Ectodermal cell (in vitro differentiated cells): ENCODE data around the gene STEAP1.

Experiments
- H3K27ac ChIP-seq: 2 replicates; pipeline ENCODE4 v1.7.0; 2013; ENCODE audit warnings: mild to moderate bottlenecking, low read depth, low read length; ENCODE audit not compliant: insufficient read depth, poor library complexity, severe bottlenecking
- H3K27me3 ChIP-seq: 2 replicates; pipeline ENCODE4 v1.7.0; 2013; ENCODE audit warnings: mild to moderate bottlenecking, low read length; ENCODE audit not compliant: insufficient read depth, control insufficient read depth, poor library complexity, severe bottlenecking
- H3K36me3 ChIP-seq: one replicate; pipeline ENCODE4 v1.7.0; 2013; ENCODE audit warnings: low read length; ENCODE audit not compliant: control insufficient read depth, insufficient read depth
- H3K4me1 ChIP-seq: one replicate; pipeline ENCODE4 v1.7.0; 2013; ENCODE audit warnings: low read length; ENCODE audit not compliant: control insufficient read depth, insufficient read depth
- H3K4me3 ChIP-seq: 2 replicates; pipeline ENCODE4 v1.7.0; 2013; ENCODE audit warnings: low read depth, low read length, control low read depth; ENCODE audit not compliant: insufficient read depth
- H3K9me3 ChIP-seq: 2 replicates; pipeline ENCODE4 v1.7.0; 2013; ENCODE audit warnings: mild to moderate bottlenecking, low read length, moderate library complexity; ENCODE audit not compliant: control insufficient read depth
- WGBS, 2 experiments: methylation state at CpG; one replicate each; pipeline ENCODE4 v1.1.7; 2013; ENCODE audit warnings: missing lambda C conversion rate in 2 of 2; 5-methylcytosine and 5-hydroxymethylcytosine counted together

STEAP1 gene

DNA sequence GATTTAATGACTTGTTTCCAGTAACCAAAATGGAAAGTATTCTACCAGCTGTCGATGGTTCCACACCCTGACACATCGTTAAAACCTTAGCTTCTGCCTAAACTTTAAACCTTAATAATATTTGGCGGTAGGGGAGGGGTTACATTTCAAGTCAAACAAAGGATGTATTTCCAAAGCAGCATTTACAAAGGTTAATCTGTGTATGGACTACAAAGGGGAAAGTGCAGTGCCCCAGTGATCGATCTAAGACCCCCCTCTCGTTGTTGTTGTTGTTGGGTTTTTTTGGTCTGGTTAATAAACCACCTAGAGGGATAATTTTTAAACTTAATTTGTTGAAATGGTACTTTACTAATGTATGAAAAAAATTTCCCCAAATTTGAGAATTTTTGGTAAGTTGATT lies 56.2 kb downstream of the STEAP1 start:
- Histone ChIP-seq H3K4me3 (no peak overlapping the region), H3K4me1 (peaks cover 4% of the 10 kb centered on the region), H3K27me3 (peaks cover 29% of the 10 kb centered on the region), H3K9me3 (no peaks in the 10 kb centered on the region), H3K36me3 (no peaks in the 10 kb centered on the region), H3K27ac (no peak overlapping the region)
- 21 to 49% methylated on average over 2 to 5 of the region's 5 CpGs for WGBS, 2 experiments

DNA sequence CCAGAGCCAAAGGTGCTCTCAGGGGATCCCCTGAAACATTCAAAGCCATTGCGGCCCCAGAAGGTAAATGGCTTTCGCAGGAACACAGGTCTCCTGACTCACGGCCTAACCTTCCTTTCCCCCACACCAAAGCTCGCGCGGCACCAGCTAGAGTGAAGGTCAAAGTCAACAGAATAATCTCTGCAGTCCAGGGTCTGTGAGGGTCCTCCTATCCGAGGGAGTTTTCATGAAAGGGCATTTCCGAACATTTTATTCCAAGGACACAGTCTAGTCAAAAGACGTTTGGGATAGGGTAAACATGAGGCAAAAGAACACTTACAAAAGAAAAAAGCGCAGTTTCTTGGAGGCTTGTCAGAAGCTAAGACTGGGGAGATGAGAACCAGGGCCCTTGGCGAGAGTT lies 56.7 kb downstream of the STEAP1 start:
- Histone ChIP-seq H3K9me3 (no peaks in the 10 kb centered on the region), H3K4me3 (peak overlapping the region; percentile 69), H3K36me3 (no peaks in the 10 kb centered on the region), H3K4me1 (peaks cover 4% of the 10 kb centered on the region), H3K27ac (no peak overlapping the region), H3K27me3 (peaks cover 29% of the 10 kb centered on the region)
- 4 to 5% methylated on average over 11 of the region's 11 CpGs for WGBS, 2 experiments

DNA sequence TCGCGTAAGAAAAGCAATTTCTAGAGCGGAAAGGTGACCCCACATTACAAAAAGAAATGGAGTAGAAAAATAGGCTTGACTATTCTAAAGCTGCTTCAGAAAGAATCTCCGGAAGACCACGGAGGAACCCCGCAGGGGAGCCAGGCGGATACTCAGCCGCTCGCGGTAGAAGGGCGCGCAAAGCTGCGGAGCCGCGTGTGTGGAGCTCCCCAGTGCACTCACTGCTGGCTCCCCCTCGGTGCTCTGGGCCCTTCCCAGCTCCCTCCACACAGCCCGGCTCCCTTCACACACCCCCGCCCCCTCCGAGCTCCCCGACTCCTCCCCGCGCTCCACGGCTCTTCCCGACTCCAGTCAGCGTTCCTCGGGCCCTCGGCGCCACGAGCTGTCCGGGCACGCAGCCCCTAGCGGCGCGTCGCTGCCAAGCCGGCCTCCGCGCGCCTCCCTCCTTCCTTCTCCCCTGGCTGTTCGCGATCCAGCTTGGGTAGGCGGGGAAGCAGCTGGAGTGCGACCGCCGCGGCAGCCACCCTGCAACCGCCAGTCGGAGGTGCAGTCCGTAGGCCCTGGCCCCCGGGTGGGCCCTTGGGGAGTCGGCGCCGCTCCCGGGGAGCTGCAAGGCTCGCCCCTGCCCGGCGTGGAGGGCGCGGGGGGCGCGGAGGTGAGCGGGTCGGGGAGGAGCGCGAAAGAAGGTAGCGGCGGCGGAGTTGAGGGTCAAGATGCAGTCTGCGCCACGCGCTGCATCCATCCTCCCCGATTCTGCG lies 57.3 kb downstream of the STEAP1 start, which contains the start of gene STEAP2:
Gene STEAP2, plus strand, starts transcription at position 350 of the 758 bp plus-strand sequence. CDS start 13,343 bp downstream, outside the sequence.
- no peaks in the 10 kb centered on the region for H3K9me3 ChIP-seq
- peaks cover 4% of the 10 kb centered on the region for H3K4me1 ChIP-seq
- WGBS, 2 experiments, result 0% methylated on average over 73 of the region's 73 CpGs
- peak within 1 kb of the TSS; percentile 69 for H3K4me3 ChIP-seq
- H3K27ac ChIP-seq, result no peak within 1 kb of the TSS
- H3K27me3 ChIP-seq, result peaks cover 29% of the 10 kb centered on the region
- no peaks in the 10 kb centered on the region for H3K36me3 ChIP-seq

DNA sequence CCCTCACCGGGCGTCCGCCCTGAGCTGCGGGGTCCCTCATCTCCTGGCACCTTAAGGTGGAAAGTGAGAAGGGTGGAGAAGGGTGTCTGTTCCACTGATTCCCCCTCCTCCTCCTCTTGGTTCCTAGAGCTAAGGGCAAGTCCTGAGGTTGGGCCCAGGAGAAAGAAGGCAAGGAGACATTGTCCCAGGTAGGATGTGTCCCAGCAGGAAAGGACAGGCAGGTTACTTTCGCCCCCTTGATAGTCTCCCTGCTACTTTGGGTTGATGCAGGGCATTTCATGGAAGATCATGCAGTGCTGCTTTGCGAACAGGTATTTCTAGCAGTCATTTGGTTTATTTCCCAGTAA lies 57.9 kb downstream of the STEAP1 start:
- Histone ChIP-seq H3K9me3 (no peaks in the 10 kb centered on the region), H3K27ac (no peak overlapping the region), H3K36me3 (no peaks in the 10 kb centered on the region), H3K27me3 (peaks cover 29% of the 10 kb centered on the region), H3K4me3 (peak overlapping the region; percentile 69), H3K4me1 (peaks cover 4% of the 10 kb centered on the region)
- 2 to 3% methylated on average over 6 of the region's 6 CpGs for WGBS, 2 experiments

DNA sequence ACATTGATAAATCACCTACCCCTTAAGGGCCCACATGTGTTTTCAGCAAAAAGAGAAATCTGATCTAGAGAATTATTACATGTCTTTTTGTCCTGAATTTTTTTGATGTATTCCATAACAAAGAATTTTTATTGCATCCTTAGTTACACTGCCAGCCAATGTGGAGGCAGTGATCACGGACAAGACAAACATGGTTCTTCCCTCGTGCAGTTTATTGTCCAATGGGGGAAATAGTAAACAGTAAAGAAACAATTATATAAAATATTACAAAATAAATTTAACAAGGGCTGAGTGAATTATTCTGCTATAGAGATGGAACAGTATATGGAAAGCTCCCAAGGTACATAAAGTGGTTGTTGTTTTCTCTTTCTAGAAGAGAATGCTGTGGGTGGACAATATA lies 59.3 kb downstream of the STEAP1 start:
- no CpG with 5 or more reads among the region's 2 CpGs for WGBS, 2 experiments
- peaks cover 29% of the 10 kb centered on the region for H3K27me3 ChIP-seq
- peaks cover 4% of the 10 kb centered on the region for H3K4me1 ChIP-seq
- H3K36me3 ChIP-seq, result no peaks in the 10 kb centered on the region
- H3K4me3 ChIP-seq, result no peak overlapping the region
- H3K9me3 ChIP-seq, result no peaks in the 10 kb centered on the region
- no peak overlapping the region for H3K27ac ChIP-seq
